ENCODE results near the gene BANP. TPM values are rescaled to one million over a fixed set of nuclear protein-coding genes. Genes with fewer than 3 reads are reported as not detected.

The BANP gene
- total RNA-seq, 1 experiment from 2014 or later: 49.6 TPM

GRCh38 chr16:87919681-87919994 lies 31.6 kb upstream of the BANP start:
- peaks cover 59% of the 10 kb centered on the region for H3K27me3 Mint-ChIP-seq (ENCODE audit: unreplicated experiment)
- H3K27ac Mint-ChIP-seq (ENCODE audit: unreplicated experiment): no peak overlapping the region
- BruUV-seq (replicated peaks): no TSS peak
- H3K4me1 Mint-ChIP-seq (ENCODE audit: low read depth, unreplicated experiment): no peaks in the 10 kb centered on the region
- DNase-seq: no peak
- H3K9me3 Mint-ChIP-seq (ENCODE audit: low read depth, unreplicated experiment): no peaks in the 10 kb centered on the region
- no peak overlapping the region for H3K4me3 Mint-ChIP-seq (ENCODE audit: low read depth, unreplicated experiment)
- H3K36me3 Mint-ChIP-seq (ENCODE audit: insufficient read depth, unreplicated experiment): no peaks in the 10 kb centered on the region
- CTCF ChIA-PET: no interaction called here
- intact Hi-C loops (cut with micrococcal nuclease; ENCODE audit: unreplicated experiment): no loop called here
- no peak for TF ChIP-seq CTCF (IDR thresholded peaks at IDR 0.05; ENCODE audit: unreplicated experiment)

GRCh38 chr16:87921236-87921773 lies 29.9 kb upstream of the BANP start:
- H3K4me1 Mint-ChIP-seq (ENCODE audit: low read depth, unreplicated experiment): no peaks in the 10 kb centered on the region
- no peaks in the 10 kb centered on the region for H3K9me3 Mint-ChIP-seq (ENCODE audit: low read depth, unreplicated experiment)
- BruUV-seq (replicated peaks): no TSS peak
- no peak overlapping the region for H3K27ac Mint-ChIP-seq (ENCODE audit: unreplicated experiment)
- H3K27me3 Mint-ChIP-seq (ENCODE audit: unreplicated experiment): peaks cover 59% of the 10 kb centered on the region
- H3K4me3 Mint-ChIP-seq (ENCODE audit: low read depth, unreplicated experiment): no peak overlapping the region
- H3K36me3 Mint-ChIP-seq (ENCODE audit: insufficient read depth, unreplicated experiment): no peaks in the 10 kb centered on the region
- no peak for DNase-seq
- intact Hi-C loops (cut with micrococcal nuclease; ENCODE audit: unreplicated experiment): no loop called here
- TF ChIP-seq CTCF (IDR thresholded peaks at IDR 0.05; ENCODE audit: unreplicated experiment): no peak
- CTCF ChIA-PET: no interaction called here

GRCh38 chr16:87922250-87922871 lies 28.9 kb upstream of the BANP start:
- Mint-ChIP-seq H3K27me3 (ENCODE audit: unreplicated experiment) (peaks cover 57% of the 10 kb centered on the region), H3K27ac (ENCODE audit: unreplicated experiment) (no peak overlapping the region), H3K9me3 (ENCODE audit: low read depth, unreplicated experiment) (no peaks in the 10 kb centered on the region), H3K4me1 (ENCODE audit: low read depth, unreplicated experiment) (no peaks in the 10 kb centered on the region), H3K4me3 (ENCODE audit: low read depth, unreplicated experiment) (no peak overlapping the region), H3K36me3 (ENCODE audit: insufficient read depth, unreplicated experiment) (no peaks in the 10 kb centered on the region)
- TF ChIP-seq CTCF (IDR thresholded peaks at IDR 0.05; ENCODE audit: unreplicated experiment): no peak
- intact Hi-C loops (cut with micrococcal nuclease; ENCODE audit: unreplicated experiment): no loop called here
- CTCF ChIA-PET: no interaction called here
- BruUV-seq (replicated peaks): no TSS peak
- no peak for DNase-seq

GRCh38 chr16:87924041-87924810 lies 27.0 kb upstream of the BANP start:
- intact Hi-C loops (cut with micrococcal nuclease; ENCODE audit: unreplicated experiment): no loop called here
- DNase-seq: no peak
- Mint-ChIP-seq H3K27ac (ENCODE audit: unreplicated experiment) (no peak overlapping the region), H3K36me3 (ENCODE audit: insufficient read depth, unreplicated experiment) (no peaks in the 10 kb centered on the region), H3K4me1 (ENCODE audit: low read depth, unreplicated experiment) (no peaks in the 10 kb centered on the region), H3K9me3 (ENCODE audit: low read depth, unreplicated experiment) (no peaks in the 10 kb centered on the region), H3K27me3 (ENCODE audit: unreplicated experiment) (peaks cover 38% of the 10 kb centered on the region), H3K4me3 (ENCODE audit: low read depth, unreplicated experiment) (no peak overlapping the region)
- BruUV-seq (replicated peaks): no TSS peak
- CTCF ChIA-PET: interaction anchor here (0.6 to 1.7 kb wide), 2 partner anchors 14 to 145 kb away, joined by 4 to 5 read pairs; no protein-coding TSS in a partner anchor
- TF ChIP-seq CTCF (IDR thresholded peaks at IDR 0.05; ENCODE audit: unreplicated experiment): no peak

Measured in Calu3 (cell line).